VCaP (cell line): ENCODE results near the gene PLSCR2.

Experiments used
- H3K27ac ChIP-seq: fragments of 450-650 bp; 2 replicates; pipeline ENCODE4 v1.5.1; 2017
- TF ChIP-seq, protein P1 (sequence below): fragments of 450-650 bp; conservative IDR thresholded peaks from 2 replicates; pipeline ENCODE4 v1.5.1; 2017; ENCODE audit warnings: mild to moderate bottlenecking, moderate library complexity

Gene PLSCR2, protein sequence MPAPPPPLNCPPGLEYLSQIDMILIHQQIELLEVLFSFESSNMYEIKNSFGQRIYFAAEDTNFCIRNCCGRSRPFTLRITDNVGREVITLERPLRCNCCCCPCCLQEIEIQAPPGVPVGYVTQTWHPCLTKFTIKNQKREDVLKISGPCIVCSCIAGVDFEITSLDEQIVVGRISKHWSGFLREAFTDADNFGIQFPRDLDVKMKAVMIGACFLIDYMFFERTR

DNA sequence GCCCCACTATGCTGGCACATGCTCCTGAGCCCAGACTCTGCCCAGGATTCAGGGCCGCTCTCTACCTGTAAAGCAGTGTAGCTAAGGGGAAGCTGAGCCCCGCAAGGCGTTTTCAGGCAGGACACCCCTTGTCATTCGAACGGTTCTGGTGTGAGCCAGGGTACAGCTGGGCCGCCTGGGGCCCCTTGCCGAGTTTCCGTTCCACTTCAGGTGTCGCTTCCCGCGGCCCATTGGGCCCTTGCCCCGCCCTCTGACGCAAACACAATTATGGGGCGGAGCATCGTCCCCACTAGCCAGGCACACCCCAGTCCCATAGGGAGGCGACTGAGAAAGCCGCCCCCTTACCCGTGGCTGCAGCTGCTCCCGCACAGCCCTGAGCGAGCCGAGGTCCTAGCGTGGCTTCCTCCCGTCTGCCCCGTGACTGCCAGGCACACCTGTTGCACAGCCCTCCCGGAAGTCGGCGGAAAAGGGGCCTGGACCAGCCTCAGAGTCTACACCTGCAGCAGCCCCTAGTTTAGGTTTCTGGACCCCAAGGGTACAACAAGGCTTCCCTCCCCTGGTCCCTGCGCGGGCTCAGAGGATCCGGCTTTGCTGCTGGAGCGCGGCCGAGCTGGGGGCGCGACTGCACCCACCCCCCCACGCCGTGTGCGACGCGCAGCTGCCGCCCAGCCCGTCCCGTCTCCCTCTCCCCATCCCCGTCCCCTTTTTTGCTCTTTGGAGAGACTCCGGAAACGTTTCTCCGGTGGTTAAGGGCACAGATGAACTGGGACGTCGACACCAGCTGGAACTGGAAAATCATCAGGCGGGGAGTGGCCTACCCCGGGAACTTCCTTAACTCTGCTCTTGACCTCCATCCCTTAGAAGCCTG is at the start of gene PLSCR2:
Gene PLSCR2, minus strand, starts transcription at position 412 of the 868 bp plus-strand sequence. CDS start 9,657 bp downstream, outside the sequence.
- TF ChIP-seq, protein P1, sequence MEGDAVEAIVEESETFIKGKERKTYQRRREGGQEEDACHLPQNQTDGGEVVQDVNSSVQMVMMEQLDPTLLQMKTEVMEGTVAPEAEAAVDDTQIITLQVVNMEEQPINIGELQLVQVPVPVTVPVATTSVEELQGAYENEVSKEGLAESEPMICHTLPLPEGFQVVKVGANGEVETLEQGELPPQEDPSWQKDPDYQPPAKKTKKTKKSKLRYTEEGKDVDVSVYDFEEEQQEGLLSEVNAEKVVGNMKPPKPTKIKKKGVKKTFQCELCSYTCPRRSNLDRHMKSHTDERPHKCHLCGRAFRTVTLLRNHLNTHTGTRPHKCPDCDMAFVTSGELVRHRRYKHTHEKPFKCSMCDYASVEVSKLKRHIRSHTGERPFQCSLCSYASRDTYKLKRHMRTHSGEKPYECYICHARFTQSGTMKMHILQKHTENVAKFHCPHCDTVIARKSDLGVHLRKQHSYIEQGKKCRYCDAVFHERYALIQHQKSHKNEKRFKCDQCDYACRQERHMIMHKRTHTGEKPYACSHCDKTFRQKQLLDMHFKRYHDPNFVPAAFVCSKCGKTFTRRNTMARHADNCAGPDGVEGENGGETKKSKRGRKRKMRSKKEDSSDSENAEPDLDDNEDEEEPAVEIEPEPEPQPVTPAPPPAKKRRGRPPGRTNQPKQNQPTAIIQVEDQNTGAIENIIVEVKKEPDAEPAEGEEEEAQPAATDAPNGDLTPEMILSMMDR: no peak
- no peak within 1 kb of the TSS for H3K27ac ChIP-seq

DNA sequence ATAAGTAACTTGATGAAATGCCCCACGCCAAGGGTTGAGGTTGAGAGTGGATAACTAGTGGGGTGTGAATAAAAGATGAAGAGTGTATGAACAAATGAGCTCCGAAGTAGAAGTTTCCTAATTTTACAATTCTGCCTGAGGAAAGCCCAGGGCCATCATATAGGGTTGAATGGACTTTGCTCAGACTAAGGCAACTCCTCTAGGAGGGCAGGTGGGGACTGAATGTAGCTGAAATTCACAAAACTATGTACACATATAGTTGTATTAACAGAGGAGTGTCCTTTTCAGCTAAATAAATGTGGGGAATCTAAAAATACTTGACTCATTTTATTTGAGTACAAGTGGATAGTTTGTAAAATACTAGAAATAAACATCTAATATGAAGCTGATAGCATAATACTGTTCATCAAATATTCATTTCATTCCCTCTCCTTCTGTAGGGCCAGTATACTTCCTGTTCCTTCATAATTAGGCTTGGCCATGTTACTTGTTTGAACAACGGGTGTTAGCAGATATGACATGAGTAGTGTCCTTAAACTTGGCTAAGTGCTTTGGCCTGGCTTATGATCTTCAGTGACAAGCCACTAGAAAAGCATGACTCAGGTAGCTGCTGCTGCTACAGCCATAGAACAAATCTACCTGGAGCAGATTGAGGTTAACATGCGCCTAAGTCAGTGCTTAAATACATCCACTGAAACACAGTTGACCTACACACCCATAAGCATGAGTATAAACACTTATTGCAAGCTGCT is 48.5 kb upstream of the PLSCR2 start:
- no peak overlapping the region for H3K27ac ChIP-seq
- TF ChIP-seq, protein P1: no peak

DNA sequence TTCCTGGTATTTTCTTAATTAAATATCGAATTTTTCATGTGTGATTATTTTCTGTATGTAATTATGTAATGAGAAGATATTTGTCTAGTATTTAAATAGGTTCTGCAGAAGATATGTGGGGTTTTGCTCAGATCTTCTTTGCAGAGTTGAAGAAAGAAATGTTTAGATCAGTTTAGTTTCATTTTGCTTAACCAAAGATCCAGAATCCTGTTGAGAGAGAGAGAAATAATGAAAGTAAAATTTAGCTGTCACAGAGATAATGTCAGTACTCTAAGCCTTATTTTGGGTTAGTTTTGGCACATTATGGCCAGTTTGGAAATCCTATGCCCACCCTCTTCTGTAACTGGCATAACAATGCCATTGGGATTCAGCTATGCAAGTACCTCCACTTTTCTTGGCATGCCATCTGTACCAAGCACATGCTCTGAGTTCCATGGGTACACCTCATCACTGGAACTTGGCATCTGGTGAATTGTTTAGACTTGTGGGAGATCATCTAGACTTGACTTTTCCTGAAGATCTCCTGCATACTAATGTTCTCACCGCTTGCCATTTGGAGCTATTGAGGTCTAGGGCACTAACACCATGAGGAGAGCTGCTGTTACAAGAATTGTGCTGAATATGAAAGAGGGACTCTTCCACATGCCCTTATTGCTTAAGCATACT is 44.2 kb upstream of the PLSCR2 start:
- TF ChIP-seq, protein P1: no peak
- H3K27ac ChIP-seq: no peak overlapping the region

DNA sequence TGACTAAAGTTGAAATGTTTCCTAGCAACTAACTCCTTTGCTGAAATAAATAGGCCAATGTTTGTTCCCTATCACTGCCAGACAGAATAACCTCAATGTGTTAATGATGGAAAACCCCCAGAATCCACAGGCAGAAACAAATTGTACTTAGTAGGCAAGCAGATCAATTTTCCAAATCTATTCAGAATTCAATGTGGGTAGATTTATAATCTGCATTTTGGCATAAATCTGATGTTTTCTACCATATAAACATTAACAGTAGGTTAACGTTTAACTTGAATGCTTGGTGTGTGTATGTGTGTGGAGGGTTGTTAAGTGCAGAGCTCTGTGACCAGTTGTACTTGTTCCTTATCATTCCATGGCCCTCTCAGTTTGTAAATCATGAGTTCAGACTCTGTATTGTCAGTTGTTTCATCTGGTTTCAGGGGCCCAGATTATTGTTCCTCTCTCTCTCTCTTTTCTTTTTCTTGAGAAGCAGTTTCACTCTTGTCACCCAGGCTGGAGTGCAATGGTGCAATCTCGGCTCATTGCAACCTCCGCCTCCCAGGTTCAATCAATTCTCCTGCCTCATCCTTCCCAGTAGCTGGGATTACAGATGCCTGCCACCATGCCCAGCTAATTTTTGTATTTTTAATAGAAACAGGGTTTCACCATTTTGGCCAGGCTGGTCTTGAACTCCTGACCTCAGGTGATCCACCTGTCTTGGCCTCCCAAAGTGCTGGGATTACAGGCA is 42.2 kb upstream of the PLSCR2 start:
- H3K27ac ChIP-seq: peak overlapping the region; percentile 85

DNA sequence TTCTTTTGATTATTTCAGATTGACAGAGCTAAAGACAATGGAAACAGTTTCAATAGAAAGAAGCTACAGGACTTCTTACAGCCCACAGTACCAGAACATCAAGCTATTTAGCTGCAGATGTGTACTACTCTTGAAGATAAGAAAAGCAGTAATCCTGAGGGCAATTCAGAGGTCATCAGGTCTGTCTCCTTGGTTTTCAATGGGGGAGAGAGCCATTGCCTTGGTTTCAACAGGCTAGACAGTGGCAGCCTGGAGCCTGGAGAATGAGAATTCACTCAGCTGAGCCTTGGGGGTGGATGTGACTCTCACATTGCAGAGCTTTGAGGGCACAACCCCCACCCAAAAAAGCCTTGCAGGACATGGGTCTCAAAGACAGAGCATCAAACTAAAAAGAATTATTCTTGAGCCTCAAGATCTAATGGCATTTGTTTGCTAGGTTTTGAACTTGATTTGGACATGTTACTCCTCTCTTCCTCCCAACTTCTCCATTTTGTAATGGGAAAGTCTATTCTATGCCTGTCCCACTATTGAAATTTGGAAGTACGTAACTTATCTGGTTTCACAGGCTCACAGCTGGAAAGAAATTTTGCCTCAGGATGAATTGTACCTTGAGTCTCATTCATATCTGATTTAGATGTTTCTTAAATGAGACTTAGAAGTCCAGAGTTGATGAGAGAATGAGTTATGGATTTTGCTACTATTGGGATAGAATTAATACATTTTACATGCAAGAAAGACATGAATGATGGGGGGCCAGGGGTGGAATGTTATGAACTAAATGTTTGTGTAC is 38.2 kb upstream of the PLSCR2 start:
- TF ChIP-seq, protein P1: no peak
- H3K27ac ChIP-seq: no peak overlapping the region

More for the DNA sequence above, 42.2 kb upstream of the PLSCR2 start:
- TF ChIP-seq, protein P1: no peak

DNA sequence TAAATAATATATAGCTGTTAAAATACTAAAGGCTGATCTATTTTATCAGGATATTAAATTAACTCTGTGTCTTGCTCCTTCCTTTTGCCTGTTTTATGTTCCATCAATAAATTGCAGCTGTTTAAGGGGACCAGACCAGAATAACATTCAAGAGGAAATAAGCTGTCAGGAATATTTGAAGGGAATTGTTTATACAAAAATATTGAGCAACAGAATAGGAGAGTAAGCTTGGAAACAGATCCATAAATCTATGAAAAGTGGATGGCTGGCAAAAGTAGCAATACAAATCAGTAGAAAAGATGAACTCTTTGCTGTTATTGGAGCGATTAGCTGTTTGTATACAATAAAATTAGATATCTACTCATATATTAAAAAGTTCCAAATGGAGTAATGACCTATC is 36.2 kb upstream of the PLSCR2 start:
- no peak overlapping the region for H3K27ac ChIP-seq
- TF ChIP-seq, protein P1: no peak
